Hypothalamus (tissue), 51 donors: ENCODE data around the gene RGL1.
A peak's percentile ranks its signal among the peaks of the same experiment; 100 is the strongest.

Experiments used
- DNase-seq, 51 donors: peaks; one replicate each; lab custom pipeline; 2025; lab: John Stamatoyannopoulos, UW

Gene RGL1

DNA sequence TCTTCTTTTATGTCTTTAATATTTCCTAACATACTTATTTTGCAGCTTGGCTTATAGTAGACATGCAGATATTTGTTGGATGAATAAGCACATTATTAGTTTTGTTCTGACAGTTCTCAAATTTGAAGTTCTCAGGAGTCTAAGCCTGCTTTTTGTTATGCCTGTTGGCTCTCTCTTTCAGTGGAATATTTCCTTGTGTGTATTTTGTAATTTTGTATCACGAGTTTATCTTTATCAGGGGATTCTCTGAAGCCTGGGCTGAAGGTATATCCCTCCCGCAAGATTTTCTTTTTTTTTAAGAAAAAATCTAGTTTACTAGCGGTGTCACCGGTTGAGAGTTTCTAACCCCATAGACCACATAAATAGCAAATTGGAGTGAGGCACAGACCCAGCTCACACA is 105.9 kb downstream of the RGL1 start:
- no peak for DNase-seq

DNA sequence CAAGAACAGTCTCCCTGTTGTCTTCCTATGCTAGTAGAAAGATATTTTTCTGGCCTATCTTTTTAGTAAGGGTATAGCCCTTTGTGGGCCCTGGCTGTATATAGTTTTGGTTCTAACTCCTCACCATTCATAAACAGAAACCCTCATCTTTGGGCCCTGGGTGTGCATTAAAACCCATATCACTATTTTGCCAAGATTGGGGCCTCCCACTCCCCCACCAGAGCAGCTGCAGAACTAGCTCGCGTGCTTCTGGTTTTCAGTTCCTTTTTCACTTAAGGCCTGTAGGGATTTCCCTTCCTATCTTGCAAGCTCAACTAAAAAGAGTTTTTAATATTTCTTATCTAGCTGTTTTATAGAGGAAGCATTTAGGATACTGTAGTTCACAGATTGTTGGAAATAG is 106.4 kb downstream of the RGL1 start:
- no peak for DNase-seq

DNA sequence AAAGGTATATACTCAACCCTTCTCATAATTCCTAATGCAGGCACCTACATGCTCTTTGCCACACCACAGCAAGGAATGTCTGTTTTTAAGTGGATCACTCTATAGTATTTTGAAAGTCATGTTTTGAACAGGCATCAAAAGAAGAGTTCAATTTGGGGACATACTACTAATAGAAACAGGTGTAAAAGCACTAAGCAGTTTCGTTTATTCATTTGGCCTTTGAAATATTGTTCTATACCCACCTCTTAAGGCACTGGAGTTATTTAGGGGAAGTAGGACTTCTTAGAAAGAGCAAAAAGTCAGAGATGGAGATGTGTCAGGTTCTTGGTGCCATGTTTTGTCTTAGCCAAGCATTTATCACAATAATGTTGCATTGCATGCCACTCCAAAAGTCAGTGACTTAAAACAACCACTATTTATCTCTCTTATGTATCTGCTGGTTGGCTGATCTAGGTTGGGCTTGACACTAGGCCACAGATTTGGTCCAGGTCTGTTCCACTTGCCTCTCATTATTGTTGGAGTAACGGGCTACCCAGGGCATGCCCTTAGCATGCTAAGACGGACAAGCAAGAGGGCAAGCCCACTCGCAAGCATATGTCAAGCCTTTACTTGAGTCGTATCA is 107.5 kb downstream of the RGL1 start:
- DNase-seq, result no peak

DNA sequence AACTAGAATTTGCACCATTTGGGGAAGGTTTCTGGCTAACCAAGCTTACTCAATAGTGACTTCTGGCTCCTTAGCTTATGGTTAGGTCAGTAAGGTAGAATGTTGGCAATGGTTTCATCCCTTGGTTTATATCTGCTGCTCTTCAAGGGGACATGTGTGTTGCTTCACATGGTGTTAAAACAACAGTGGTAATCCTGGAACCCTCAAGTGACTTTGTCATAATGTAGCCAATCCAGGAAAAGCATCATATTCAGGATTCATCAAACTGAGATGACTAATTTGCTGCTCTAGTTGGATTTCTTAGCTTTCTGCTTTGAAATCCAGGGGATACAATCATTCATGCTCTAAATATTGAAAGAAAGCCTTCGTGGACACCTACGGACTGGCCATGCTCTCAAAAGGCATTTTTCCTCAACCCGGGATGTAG is 108.7 kb downstream of the RGL1 start:
- DNase-seq, result no peak

DNA sequence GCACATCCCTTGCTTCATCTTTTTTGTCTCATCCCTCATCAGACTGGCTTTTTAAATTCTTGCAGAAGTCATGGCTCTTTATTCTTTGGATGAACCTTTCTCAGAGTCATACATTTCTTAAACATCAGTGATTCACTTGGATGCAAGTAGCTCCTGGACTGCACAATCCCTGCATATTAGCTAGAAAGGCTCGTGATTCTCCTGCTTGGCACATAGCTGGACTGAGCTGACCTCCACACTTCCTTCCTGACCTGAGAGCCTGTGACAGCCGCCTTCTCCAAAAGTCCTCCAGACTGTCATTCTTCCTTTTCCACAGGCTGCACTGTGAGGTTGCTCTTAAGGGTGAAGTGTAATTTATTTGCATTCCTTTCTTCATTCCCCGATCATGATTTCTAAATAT is 109.4 kb downstream of the RGL1 start:
- DNase-seq, result no peak

DNA sequence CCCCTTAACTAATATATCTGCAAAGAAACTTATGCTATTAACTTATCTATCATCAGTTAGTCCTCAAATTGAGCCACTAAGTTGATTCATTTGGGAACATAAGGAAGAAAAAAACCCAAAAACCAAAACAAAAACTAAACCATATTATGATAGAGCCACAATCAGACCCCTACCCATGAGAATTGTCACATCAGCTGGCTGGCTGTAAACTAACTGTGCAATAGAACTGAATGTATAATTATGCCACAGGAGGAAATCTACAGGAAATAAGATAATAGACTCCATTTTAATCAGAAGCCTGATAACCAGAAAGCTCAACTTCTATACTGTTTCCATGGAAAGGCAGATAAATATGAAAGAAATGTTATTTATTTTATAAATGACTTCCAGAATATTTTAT is 110.0 kb downstream of the RGL1 start:
- DNase-seq, result no peak

DNA sequence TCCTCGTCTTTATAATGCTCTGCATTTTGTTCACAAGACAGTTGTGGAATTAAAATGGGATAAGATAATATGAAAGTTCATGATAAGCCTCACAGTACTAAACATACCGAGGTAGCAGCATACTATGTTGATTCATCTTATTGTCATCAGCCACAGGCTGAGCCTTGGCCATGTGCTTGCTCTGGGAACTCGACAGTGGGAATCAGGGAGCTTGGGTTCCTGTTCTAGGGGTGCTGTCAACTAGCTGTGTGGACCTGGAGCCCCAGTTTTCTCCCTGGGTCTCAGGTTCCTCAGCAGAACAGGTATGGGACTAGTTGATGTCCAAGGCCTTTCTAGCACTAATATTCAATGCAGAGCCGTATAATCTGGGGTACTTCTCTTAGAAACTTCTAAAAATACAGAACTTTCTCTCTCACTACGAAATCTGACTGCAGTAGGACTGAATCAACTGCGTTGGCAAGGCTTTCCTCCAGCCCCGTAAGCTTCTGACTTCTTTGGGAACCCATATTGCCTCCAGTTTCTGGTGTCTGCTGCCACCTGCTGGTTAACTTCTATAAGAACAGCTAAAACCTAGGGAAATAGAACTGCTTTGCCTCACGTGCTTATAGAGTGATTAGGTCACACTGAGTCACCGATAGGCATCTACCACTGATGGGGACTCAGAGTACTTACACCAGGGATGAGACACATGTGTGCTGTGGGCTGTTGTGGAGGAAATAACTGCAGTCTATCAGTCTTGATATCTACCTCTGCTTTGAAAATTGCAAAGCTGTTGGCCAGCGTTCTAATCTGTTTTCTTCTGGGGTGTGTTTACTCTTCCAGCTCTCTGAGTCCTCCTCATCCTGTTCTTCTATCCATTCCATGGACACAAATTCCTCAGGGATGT is 110.9 kb downstream of the RGL1 start:
- peak in 38 of 51 donors; percentile 19 to 92 (median 58) for DNase-seq

DNA sequence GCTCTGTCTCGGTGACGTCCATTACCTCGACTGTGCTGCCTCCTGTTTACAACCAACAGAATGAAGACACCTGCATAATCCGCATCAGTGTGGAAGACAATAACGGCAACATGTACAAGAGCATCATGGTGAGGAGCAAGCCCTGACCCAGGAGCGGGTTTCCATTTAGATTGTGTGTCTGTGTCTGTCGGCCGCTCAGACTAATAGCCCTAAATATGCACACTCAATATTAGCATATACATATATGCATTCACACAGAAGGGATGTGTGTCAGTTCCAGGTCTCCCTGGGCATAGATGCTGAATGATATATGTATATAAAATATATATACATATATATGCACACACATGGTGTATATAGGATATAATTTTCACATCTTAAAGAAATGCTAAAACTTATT is 111.7 kb downstream of the RGL1 start:
- no peak for DNase-seq

DNA sequence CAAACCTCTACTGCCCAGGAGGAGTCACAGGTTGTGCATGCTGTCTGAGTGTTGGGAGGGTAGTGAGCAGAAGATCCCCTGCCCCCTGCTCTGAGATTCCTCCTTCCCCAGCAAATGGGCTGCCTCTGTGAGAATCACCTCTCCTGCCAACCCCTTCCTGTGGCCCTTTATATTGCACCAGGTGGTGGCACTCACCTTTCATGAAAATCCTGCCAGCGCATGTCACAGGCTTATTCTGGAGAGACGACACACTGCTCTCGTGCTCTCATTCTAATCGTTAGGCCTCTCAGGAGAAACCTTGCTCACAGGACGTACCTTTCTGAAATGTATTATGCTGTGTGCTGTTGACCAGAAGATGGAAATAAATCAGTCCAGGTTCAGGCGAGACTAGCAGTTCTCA is 113.7 kb downstream of the RGL1 start:
- DNase-seq, result no peak

DNA sequence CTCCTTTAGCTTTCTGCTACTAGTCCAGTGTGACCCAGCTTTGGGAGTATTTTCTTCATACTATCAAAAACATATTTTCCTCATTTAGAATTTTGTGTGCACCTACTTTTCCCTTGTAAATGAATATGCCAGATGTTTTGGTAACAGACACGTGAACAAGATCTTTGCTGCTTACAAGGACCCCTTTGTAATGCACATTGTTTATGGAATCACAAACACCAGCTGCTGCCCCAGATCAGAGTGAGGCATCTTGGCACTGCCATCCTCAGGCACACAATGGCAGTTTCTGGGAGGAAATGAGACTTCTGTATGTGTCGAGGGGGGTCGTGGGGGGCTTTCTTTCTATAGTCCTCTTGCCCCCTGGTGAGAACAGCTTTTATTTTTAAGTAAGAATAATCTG is 115.7 kb downstream of the RGL1 start:
- DNase-seq, result peak in 31 of 51 donors; percentile 8 to 84 (median 54)

GRCh38 chr1:183922197-183922596 is 117.3 kb downstream of the RGL1 start:
- no peak for DNase-seq

DNA sequence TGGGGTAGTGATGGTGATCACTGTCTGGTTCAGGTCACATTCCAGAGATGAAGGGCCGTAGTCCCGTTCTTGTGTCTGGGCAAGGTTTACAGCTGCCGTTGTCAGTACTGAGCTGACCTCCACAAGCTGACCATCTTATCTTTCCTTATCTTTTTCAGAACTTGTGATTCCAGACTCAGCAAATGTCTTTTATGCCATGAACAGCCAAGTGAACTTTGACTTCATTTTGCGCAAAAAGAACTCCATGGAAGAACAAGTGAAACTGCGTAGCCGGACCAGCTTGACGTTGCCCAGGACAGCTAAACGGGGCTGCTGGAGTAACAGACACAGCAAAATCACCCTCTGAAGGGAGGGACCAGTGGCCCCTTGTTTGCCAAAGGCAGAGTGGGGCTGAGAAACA is 121.0 kb downstream of the RGL1 start:
- no peak for DNase-seq

DNA sequence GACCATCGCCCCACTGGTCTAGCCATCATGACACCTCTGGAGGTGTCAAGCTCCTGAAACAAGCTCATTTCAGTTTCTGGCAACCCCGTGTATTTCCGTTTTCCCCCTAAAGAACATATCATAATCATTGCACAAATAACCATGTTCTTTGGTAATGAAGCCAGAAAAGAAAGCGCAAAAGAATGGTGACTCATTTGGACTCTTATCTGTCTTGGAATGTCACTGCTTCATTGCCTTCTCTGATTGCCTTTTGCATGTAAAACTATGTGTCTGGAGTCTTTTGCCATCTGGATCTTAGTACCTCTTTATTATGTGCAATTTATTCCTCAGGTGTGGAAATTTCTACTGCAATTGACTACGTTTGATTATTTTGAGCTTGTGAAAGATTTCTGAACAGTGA is 122.1 kb downstream of the RGL1 start:
- no peak for DNase-seq

- peak in 1 of 51 donors; percentile 34 for DNase-seq
Measured at GRCh38 chr1:183931646-183932271, 126.8 kb downstream of the RGL1 start.

- DNase-seq, result peak in 48 of 51 donors; percentile 25 to 87 (median 68)
Measured at GRCh38 chr1:183932412-183932811, 127.5 kb downstream of the RGL1 start.

- DNase-seq, result peak in 3 of 51 donors; percentile 17 to 31 (median 20)
Measured at GRCh38 chr1:183933528-183934179, 128.7 kb downstream of the RGL1 start.

DNA sequence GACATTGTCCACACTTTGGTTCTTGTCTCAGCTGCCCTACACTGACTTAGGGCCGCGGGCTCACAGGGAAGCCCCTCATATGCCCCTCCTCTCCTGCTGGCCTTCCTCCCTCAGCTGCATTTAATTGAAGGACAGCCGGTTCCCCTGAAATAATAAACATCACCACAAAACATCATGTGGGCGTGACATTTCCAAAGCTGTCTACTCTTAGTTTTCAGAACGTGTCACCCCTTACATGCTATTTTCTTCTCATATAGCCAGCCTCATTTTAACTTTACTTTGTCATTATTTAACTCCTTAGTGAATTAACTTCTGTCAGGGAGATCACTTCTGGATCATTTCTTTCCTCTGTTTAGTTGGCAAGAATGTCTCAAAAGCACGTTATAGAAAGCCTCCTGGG is 129.4 kb downstream of the RGL1 start:
- DNase-seq, result no peak

DNA sequence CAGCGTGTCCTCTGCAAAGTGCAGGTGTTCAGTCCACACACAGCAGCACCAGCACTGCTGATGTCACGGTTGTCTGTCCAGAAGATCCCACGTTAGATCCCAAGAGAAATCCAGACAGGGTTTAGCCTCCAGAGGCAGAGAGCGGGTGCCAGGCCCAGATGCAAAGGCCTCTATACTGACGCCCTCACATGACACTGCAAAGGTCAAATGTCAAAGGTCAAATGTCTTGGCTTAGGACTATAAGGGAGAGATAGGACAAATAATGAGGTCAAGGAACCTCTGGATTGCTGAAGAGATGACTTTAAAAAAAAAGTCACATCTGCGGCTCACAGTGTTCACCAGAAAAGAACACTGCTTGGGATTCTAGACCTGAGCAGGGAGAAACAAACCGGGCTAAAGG is 131.1 kb downstream of the RGL1 start:
- DNase-seq, result no peak

DNA sequence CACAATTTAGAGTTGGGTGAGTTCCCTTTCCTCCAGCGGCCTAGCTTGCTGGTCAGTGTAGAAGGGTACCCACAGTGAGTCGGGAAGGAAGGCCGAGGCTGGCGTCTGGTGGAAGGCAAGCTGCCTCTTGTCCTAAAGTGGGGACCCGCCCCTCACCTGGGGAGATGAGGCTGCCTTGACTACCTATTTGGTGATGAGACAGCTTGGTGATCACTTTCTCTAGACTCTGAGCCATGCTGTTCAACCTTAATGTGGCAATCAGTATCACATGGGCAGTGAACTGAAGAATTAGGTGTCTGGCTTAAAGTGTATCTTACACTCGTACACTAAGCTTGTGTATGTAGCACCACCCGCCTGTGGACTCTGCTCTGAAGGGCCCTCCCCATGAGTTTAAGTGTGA is 131.9 kb downstream of the RGL1 start:
- DNase-seq, result no peak

DNA sequence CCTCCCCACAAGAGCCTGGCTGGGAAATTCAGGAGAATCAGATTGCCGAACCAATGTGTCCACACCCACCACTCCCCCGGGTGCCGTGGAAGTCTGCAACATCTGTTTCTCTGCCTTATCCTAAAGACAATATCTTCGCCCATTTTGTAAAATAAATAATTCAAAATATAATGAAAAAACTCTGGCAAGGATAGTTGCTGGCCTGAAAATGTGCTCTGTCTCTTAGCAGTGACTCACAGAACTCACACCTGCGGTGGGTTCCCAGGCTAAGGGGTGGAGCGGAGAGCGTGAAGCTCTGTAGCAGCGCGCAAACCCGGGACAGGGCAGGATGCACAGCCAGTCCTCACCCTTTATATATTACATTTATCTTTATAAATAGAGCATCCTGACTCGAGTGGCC is 132.7 kb downstream of the RGL1 start:
- no peak for DNase-seq

DNA sequence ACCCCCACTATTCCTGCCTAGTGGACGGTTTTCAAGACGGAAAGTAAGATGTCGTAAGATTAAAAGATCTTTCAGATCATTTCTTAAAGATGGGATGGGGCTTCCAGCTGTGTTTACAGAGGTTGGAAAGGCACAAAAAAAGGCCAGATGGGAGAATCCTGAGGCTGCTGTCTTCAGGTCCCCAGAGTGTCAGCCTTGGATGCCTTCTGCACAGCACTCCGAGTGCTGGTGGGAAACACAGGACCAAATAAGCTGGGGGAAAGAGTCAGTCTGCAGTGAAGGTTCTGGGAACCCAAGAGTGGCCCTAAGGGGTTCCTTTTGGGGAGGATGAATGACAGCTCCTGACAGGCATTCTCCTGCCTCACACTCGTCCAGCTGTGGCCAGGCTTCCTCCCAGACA is 136.1 kb downstream of the RGL1 start:
- no peak for DNase-seq
